ENCODE results near the gene NUDT16.
"Not testable (repeated sequence)": the region's sequence is repeated elsewhere in the genome, so short reads cannot be mapped to it uniquely, and the experiment has no call there.

Gene NUDT16

GRCh38 chr3:131381445-131382291, at the start of gene NUDT16:
NUDT16 (plus strand) TSS chr3:131381774; CDS start chr3:131381805, 31 bp downstream.
- peak; percentile 88 for FAIRE-seq

GRCh38 chr3:131338948-131339640, 42.5 kb upstream of the NUDT16 start:
- no peak for FAIRE-seq

- no peak for FAIRE-seq
These were observed 39.8 kb upstream of the NUDT16 start for GRCh38 chr3:131341761-131342160.

- FAIRE-seq, result no peak
These were observed 32.7 kb upstream of the NUDT16 start for GRCh38 chr3:131348911-131349310.

GRCh38 chr3:131349454-131349853, 32.1 kb upstream of the NUDT16 start:
- no peak for FAIRE-seq

GRCh38 chr3:131349946-131350347, 31.6 kb upstream of the NUDT16 start:
- no peak for FAIRE-seq

GRCh38 chr3:131350506-131350905, 31.1 kb upstream of the NUDT16 start:
- no peak for FAIRE-seq

GRCh38 chr3:131353016-131353877, 28.3 kb upstream of the NUDT16 start:
- no peak for FAIRE-seq

GRCh38 chr3:131353986-131354385, 27.6 kb upstream of the NUDT16 start:
- no peak for FAIRE-seq

GRCh38 chr3:131356006-131356595, 25.5 kb upstream of the NUDT16 start:
- FAIRE-seq, result no peak

GRCh38 chr3:131357275-131357674, 24.3 kb upstream of the NUDT16 start:
- no peak for FAIRE-seq

- no peak for FAIRE-seq
These were observed 21.3 kb upstream of the NUDT16 start for GRCh38 chr3:131360191-131360755.

- peak; percentile 55 for FAIRE-seq
These were observed 20.5 kb upstream of the NUDT16 start for GRCh38 chr3:131361066-131361463.

- FAIRE-seq, result peak; percentile 87
These were observed 19.8 kb upstream of the NUDT16 start for GRCh38 chr3:131361464-131362421.

GRCh38 chr3:131363275-131363674, 18.3 kb upstream of the NUDT16 start:
- no peak for FAIRE-seq

- FAIRE-seq, result no peak
These were observed 10.5 kb upstream of the NUDT16 start for GRCh38 chr3:131370935-131371687.

- FAIRE-seq, result no peak
These were observed 9.9 kb upstream of the NUDT16 start for GRCh38 chr3:131371688-131372066.

- no peak for FAIRE-seq
These were observed 6.8 kb upstream of the NUDT16 start for GRCh38 chr3:131374741-131375140.

GRCh38 chr3:131380821-131381444, 641 bp upstream of the NUDT16 start:
- FAIRE-seq, result not testable (repeated sequence)
